H9 (cell line): ENCODE measurements around the gene HOXB6. TPM values are rescaled to one million over a fixed set of nuclear protein-coding genes. Genes with fewer than 3 reads are reported as not detected.

Experiments used
- DNase-seq: peaks from one replicate; pipeline ENCODE4 v3.0.0-alpha.2; 2017
- H2AFZ ChIP-seq: one replicate; pipeline ENCODE4 v1.6.1; 2013; ENCODE audit warnings: mild to moderate bottlenecking, low read length, control low read depth, moderate library complexity
- H2AK5ac ChIP-seq: 2 replicates; pipeline ENCODE4 v1.6.1; 2013; ENCODE audit warnings: low read length, control low read depth, mixed read lengths; ENCODE audit not compliant: insufficient read length
- H2BK120ac ChIP-seq: one replicate; pipeline ENCODE4 v1.6.1; 2013; ENCODE audit warnings: low read depth, mild to moderate bottlenecking, low read length, control low read depth, inconsistent platforms; ENCODE audit not compliant: poor library complexity, severe bottlenecking
- H2BK12ac ChIP-seq: 2 replicates; pipeline ENCODE4 v1.6.1; 2013; ENCODE audit warnings: low read length, control low read depth, mixed read lengths, low read depth; ENCODE audit not compliant: insufficient read length
- H2BK15ac ChIP-seq: 2 replicates; pipeline ENCODE4 v1.6.1; 2013; ENCODE audit warnings: low read depth, low read length, control low read depth
- H2BK20ac ChIP-seq: one replicate; pipeline ENCODE4 v1.6.1; 2013; ENCODE audit warnings: low read depth, mild to moderate bottlenecking, low read length, control low read depth, inconsistent platforms; ENCODE audit not compliant: poor library complexity, severe bottlenecking
- H2BK5ac ChIP-seq: 2 replicates; pipeline ENCODE4 v1.6.1; 2013; ENCODE audit warnings: low read length, control low read depth, mixed read lengths; ENCODE audit not compliant: insufficient read length
- H3K14ac ChIP-seq: 2 replicates; pipeline ENCODE4 v1.6.1; 2013; ENCODE audit warnings: low read length, control low read depth; ENCODE audit not compliant: insufficient read depth
- H3K18ac ChIP-seq: 2 replicates; pipeline ENCODE4 v1.6.1; 2013; ENCODE audit warnings: low read depth, mild to moderate bottlenecking, mixed read lengths, low read length, control low read depth; ENCODE audit not compliant: insufficient read length
- H3K23ac ChIP-seq: 2 replicates; pipeline ENCODE4 v1.6.1; 2013; ENCODE audit warnings: low read length, control low read depth, mixed read lengths, low read depth; ENCODE audit not compliant: insufficient read length
- H3K23me2 ChIP-seq: 2 replicates; pipeline ENCODE4 v1.6.1; 2013; ENCODE audit warnings: low read depth, mild to moderate bottlenecking, mixed read lengths, low read length, control low read depth; ENCODE audit not compliant: insufficient read length, poor library complexity, severe bottlenecking
- H3K27ac ChIP-seq: 2 replicates; pipeline ENCODE4 v1.5.1; 2013; ENCODE audit warnings: low read length, control low read depth, mixed read lengths, low read depth; ENCODE audit not compliant: insufficient read length
- H3K27me3 ChIP-seq: 2 replicates; pipeline ENCODE4 v1.6.1; 2013; ENCODE audit warnings: low read length, control low read depth, inconsistent platforms; ENCODE audit not compliant: insufficient read depth
- H3K4ac ChIP-seq: 2 replicates; pipeline ENCODE4 v1.6.1; 2013; ENCODE audit warnings: low read depth, mild to moderate bottlenecking, control low read depth, inconsistent platforms, low read length, moderate library complexity
- H3K4me1 ChIP-seq: 2 replicates; pipeline ENCODE4 v1.6.1; 2013; ENCODE audit warnings: low read length, control low read depth, inconsistent platforms; ENCODE audit not compliant: insufficient read depth
- H3K4me2 ChIP-seq: 2 replicates; pipeline ENCODE4 v1.6.1; 2013; ENCODE audit warnings: low read length, control low read depth, mixed read lengths; ENCODE audit not compliant: insufficient read length, insufficient read depth
- H3K56ac ChIP-seq: 2 replicates; pipeline ENCODE4 v1.6.1; 2013; ENCODE audit warnings: low read depth, mild to moderate bottlenecking, mixed read lengths, low read length, control low read depth; ENCODE audit not compliant: insufficient read length
- H3K79me1 ChIP-seq: 2 replicates; pipeline ENCODE4 v1.6.1; 2013; ENCODE audit warnings: low read depth, mild to moderate bottlenecking, moderate library complexity, low read length, control low read depth, inconsistent platforms; ENCODE audit not compliant: insufficient read depth, poor library complexity, severe bottlenecking
- H3K79me2 ChIP-seq: 2 replicates; pipeline ENCODE4 v1.6.1; 2013; ENCODE audit warnings: low read length, control low read depth, inconsistent platforms; ENCODE audit not compliant: insufficient read depth
- H3K9ac ChIP-seq: 2 replicates; pipeline ENCODE4 v1.6.1; 2013; ENCODE audit warnings: low read length, control low read depth, mixed read lengths; ENCODE audit not compliant: insufficient read length; ENCODE audit errors: extremely low read depth
- H3K9me3 ChIP-seq: one replicate; pipeline ENCODE4 v1.6.1; 2013; ENCODE audit warnings: low read depth, low read length, inconsistent platforms; ENCODE audit not compliant: control insufficient read depth
- H3T11ph ChIP-seq: one replicate; pipeline ENCODE4 v1.6.1; 2013; ENCODE audit warnings: mild to moderate bottlenecking, low read length, control low read depth, inconsistent platforms
- H4K20me1 ChIP-seq: one replicate; pipeline ENCODE4 v1.6.1; 2013; ENCODE audit not compliant: control insufficient read depth, insufficient read length, insufficient read depth
- H4K5ac ChIP-seq: 2 replicates; pipeline ENCODE4 v1.6.1; 2013; ENCODE audit warnings: low read depth, mild to moderate bottlenecking, mixed read lengths, low read length, control low read depth; ENCODE audit not compliant: insufficient read length
- H4K8ac ChIP-seq: replicated peaks from 2 replicates; pipeline ENCODE4 v1.6.1; 2013; ENCODE audit warnings: low read length, control low read depth, mixed read lengths, low read depth; ENCODE audit not compliant: insufficient read length
- H4K91ac ChIP-seq: 2 replicates; pipeline ENCODE4 v1.6.1; 2013; ENCODE audit warnings: low read depth, mild to moderate bottlenecking, moderate library complexity, mixed read lengths, low read length, control low read depth; ENCODE audit not compliant: insufficient read length
- H3K27ac Mint-ChIP-seq, 3 experiments: 2 replicates in 2 of 3; 3 replicates in 1 of 3; pipeline ENCODE4 v1.8.0; 2020 to 2021; ENCODE audit warnings: mixed read lengths in 3 of 3, mild to moderate bottlenecking in 1 of 3, moderate library complexity in 1 of 3
- H3K27me3 Mint-ChIP-seq: 2 replicates; pipeline ENCODE4 v1.8.0; 2021; ENCODE audit warnings: low read depth, mild to moderate bottlenecking, moderate library complexity, mixed read lengths
- H3K36me3 Mint-ChIP-seq, 3 experiments: 2 replicates in 2 of 3; 3 replicates in 1 of 3; pipeline ENCODE4 v1.8.0; 2020 to 2021; ENCODE audit warnings: low read depth in 3 of 3, mixed read lengths in 3 of 3; ENCODE audit not compliant: insufficient read depth in 1 of 3
- H3K4me1 Mint-ChIP-seq, 2 experiments: 2 replicates each; pipeline ENCODE4 v1.8.0; 2020; ENCODE audit warnings: mixed read lengths in 2 of 2
- H3K4me3 Mint-ChIP-seq, 2 experiments: 2 replicates in 1 of 2; 3 replicates in 1 of 2; pipeline ENCODE4 v1.8.0; 2020 to 2021; ENCODE audit warnings: mild to moderate bottlenecking in 2 of 2, mixed read lengths in 2 of 2, moderate library complexity in 1 of 2
- H3K9me3 Mint-ChIP-seq, 2 experiments: 2 replicates in 1 of 2; 3 replicates in 1 of 2; pipeline ENCODE4 v1.8.0; 2020; ENCODE audit warnings: mild to moderate bottlenecking in 2 of 2, mixed read lengths in 2 of 2, moderate library complexity in 1 of 2
- WGBS: extraction: QIAGEN DNeasy Blood & Tissue Kit; methylation state at CpG from one replicate; pipeline ENCODE4 v1.1.7; 2013; ENCODE audit warnings: missing lambda C conversion rate, low lambda C conversion rate, mixed read lengths; ENCODE audit not compliant: insufficient read length; ENCODE audit errors: extremely low coverage; 5-methylcytosine and 5-hydroxymethylcytosine counted together
- total RNA-seq: library from RNA; stranded (reverse); gene quantifications from 2 replicates; pipeline ENCODE4 v1.2.1, GENCODE V29; 2021
- TF ChIP-seq, protein P1 (sequence below): fragments of 200-600 bp; sonication (generic); conservative IDR thresholded peaks from 3 replicates; pipeline ENCODE4 v1.8.0; 2021; ENCODE audit warnings: antibody characterized with exemption, mild to moderate bottlenecking

Gene HOXB6
- total RNA-seq, 1 experiment from 2014 or later = not detected

DNA sequence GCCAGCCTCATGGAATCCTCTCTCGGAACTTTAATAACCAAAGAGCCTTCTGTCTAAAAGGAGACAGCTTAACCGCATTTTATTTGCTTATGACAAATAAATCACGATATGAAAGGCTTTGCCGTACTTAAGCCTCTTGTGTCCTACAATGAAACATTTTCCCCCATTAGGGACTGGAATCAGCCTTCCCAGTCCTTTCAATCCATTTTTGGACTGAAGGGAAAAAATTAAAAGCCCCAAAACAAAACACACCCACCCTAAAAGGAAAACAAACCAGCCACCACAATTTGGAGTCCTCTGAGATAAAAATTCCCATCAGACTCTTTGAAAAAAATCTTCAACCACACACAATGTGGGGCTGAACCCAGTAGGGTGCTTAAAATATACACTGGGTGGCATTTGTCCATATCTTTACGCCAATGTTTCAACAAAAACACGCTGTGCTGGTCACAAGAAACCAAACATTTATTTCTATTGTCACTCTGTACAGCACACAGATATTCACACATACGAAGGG, 29.7 kb downstream of the HOXB6 start:
- no peak for DNase-seq
- no peak overlapping the region for H2BK120ac ChIP-seq
- Mint-ChIP-seq H3K36me3 (no peaks in the 10 kb centered on the region; a peak in 2 of 7 replicates), H3K4me3 (no peak overlapping the region), H3K27ac (no peak overlapping the region), H3K27me3 (peaks cover 22% of the 10 kb centered on the region), H3K9me3 (peaks cover 7 to 13% of the 10 kb centered on the region in 2 experiments; a peak in 4 of 5 replicates), H3K4me1 (peaks cover 5 to 34% of the 10 kb centered on the region in 2 experiments)
- WGBS = no CpG with 5 or more reads among the region's 7 CpGs
- TF ChIP-seq, protein P1, sequence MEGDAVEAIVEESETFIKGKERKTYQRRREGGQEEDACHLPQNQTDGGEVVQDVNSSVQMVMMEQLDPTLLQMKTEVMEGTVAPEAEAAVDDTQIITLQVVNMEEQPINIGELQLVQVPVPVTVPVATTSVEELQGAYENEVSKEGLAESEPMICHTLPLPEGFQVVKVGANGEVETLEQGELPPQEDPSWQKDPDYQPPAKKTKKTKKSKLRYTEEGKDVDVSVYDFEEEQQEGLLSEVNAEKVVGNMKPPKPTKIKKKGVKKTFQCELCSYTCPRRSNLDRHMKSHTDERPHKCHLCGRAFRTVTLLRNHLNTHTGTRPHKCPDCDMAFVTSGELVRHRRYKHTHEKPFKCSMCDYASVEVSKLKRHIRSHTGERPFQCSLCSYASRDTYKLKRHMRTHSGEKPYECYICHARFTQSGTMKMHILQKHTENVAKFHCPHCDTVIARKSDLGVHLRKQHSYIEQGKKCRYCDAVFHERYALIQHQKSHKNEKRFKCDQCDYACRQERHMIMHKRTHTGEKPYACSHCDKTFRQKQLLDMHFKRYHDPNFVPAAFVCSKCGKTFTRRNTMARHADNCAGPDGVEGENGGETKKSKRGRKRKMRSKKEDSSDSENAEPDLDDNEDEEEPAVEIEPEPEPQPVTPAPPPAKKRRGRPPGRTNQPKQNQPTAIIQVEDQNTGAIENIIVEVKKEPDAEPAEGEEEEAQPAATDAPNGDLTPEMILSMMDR = no peak
- no peak overlapping the region for H3K14ac ChIP-seq
- no peak overlapping the region for H2AFZ ChIP-seq
- no peak overlapping the region for H4K91ac ChIP-seq
- peaks cover 96% of the 10 kb centered on the region for H3K27me3 ChIP-seq
- no peaks in the 10 kb centered on the region for H3K23me2 ChIP-seq
- H4K20me1 ChIP-seq = peaks cover 2% of the 10 kb centered on the region
- no peak overlapping the region for H2AK5ac ChIP-seq
- H2BK12ac ChIP-seq = no peak overlapping the region
- no peak overlapping the region for H2BK20ac ChIP-seq
- H2BK15ac ChIP-seq = no peak overlapping the region
- H3K4me2 ChIP-seq = no peak overlapping the region
- no peak overlapping the region for H3K18ac ChIP-seq
- no peaks in the 10 kb centered on the region for H3K79me1 ChIP-seq
- no peak overlapping the region for H3T11ph ChIP-seq
- no peaks in the 10 kb centered on the region for H3K9me3 ChIP-seq
- H4K5ac ChIP-seq = no peak overlapping the region
- no peak overlapping the region for H3K9ac ChIP-seq
- H4K8ac ChIP-seq = no peak overlapping the region
- H3K79me2 ChIP-seq = no peaks in the 10 kb centered on the region
- H3K56ac ChIP-seq = no peak overlapping the region
- H3K4me1 ChIP-seq = no peaks in the 10 kb centered on the region
- H3K23ac ChIP-seq = no peak overlapping the region
- no peak overlapping the region for H2BK5ac ChIP-seq
- no peak overlapping the region for H3K4ac ChIP-seq
- H3K27ac ChIP-seq = no peak overlapping the region
